T47D (cell line): ENCODE results near the gene CACNA1A.

Source experiments
- DNase-seq, 2 experiments: peaks; one replicate each; pipeline versions ENCODE4 v3.0.0 to v3.0.0-alpha.2; 2011 to 2012; ENCODE audit warnings: low read depth in 1 of 2, low spot score in 1 of 2
- JUND ChIP-seq: IDR thresholded peaks from 2 replicates; pipeline ENCODE4 v1.6.1; 2012; ENCODE audit warnings: low read depth
- in situ Hi-C: cut with HindIII; loops from 2 replicates; pipeline ENCODE4 v1.10.0; 2016; ENCODE audit warnings: low sequenced_read_pairs, low pct_unique_long_range_greater_than_20kb

CACNA1A gene

GRCh38 chr19:13521066-13521465, 14.8 kb upstream of the CACNA1A start:
- DNase-seq, result no peak
- in situ Hi-C loops, result no loop called here
- no peak for TF ChIP-seq JUND

- no peak for TF ChIP-seq JUND
- DNase-seq, result no peak
- in situ Hi-C loops, result no loop called here
These were observed 5.7 kb upstream of the CACNA1A start for GRCh38 chr19:13511947-13512346.

GRCh38 chr19:13507053-13507611, 853 bp upstream of the CACNA1A start:
- in situ Hi-C loops, result no loop called here
- TF ChIP-seq JUND, result no peak
- DNase-seq, result no peak

- DNase-seq, result no peak
- no peak for TF ChIP-seq JUND
- in situ Hi-C loops, result no loop called here
These were observed 363 bp downstream of the CACNA1A start for GRCh38 chr19:13505761-13506470.

- no peak for TF ChIP-seq JUND
- in situ Hi-C loops, result no loop called here
- no peak for DNase-seq
These were observed 1.0 kb downstream of the CACNA1A start for GRCh38 chr19:13505164-13505695.

- in situ Hi-C loops, result no loop called here
- TF ChIP-seq JUND, result no peak
- no peak for DNase-seq
These were observed 2.6 kb downstream of the CACNA1A start for GRCh38 chr19:13503570-13504235.

- in situ Hi-C loops, result no loop called here
- no peak for DNase-seq
- TF ChIP-seq JUND, result no peak
These were observed 4.0 kb downstream of the CACNA1A start for GRCh38 chr19:13502231-13502630.

GRCh38 chr19:13499692-13500091, 6.6 kb downstream of the CACNA1A start:
- TF ChIP-seq JUND, result no peak
- DNase-seq, result no peak
- in situ Hi-C loops, result no loop called here

GRCh38 chr19:13493516-13494310, 12.6 kb downstream of the CACNA1A start:
- in situ Hi-C loops, result no loop called here

GRCh38 chr19:13492128-13492527, 14.2 kb downstream of the CACNA1A start:
- DNase-seq, result no peak
- in situ Hi-C loops, result no loop called here

More at GRCh38 chr19:13493516-13494310, 12.6 kb downstream of the CACNA1A start:
- no peak for TF ChIP-seq JUND
- peak in 1 of 2 experiments; percentile 26 for DNase-seq

GRCh38 chr19:13487985-13488384, 18.3 kb downstream of the CACNA1A start:
- in situ Hi-C loops, result no loop called here
- TF ChIP-seq JUND, result no peak
- no peak for DNase-seq

More at GRCh38 chr19:13492128-13492527, 14.2 kb downstream of the CACNA1A start:
- TF ChIP-seq JUND, result no peak

- in situ Hi-C loops, result no loop called here
- no peak for TF ChIP-seq JUND
These were observed 22.1 kb downstream of the CACNA1A start for GRCh38 chr19:13484166-13484565.

More at GRCh38 chr19:13484166-13484565, 22.1 kb downstream of the CACNA1A start:
- no peak for DNase-seq
